CD14-positive monocyte (primary cell): Measurements from ENCODE around the gene YWHAE. TPM values are rescaled to one million over a fixed set of nuclear protein-coding genes. Genes with fewer than 3 reads are reported as not detected.

ENCODE experiments used
- DNase-seq, 3 donors: peaks; one replicate each; pipeline ENCODE4 v3.0.0-alpha.2; 2011 to 2022
- H2AFZ ChIP-seq: 2 replicates; pipeline ENCODE4 v1.6.0; 2012; ENCODE audit warnings: mild to moderate bottlenecking, low read depth, low read length, inconsistent platforms; ENCODE audit not compliant: insufficient read depth, poor library complexity, severe bottlenecking
- H3K27ac ChIP-seq, 2 donors: 1 replicate in 1 of 2; 2 replicates in 1 of 2; pipeline ENCODE4 v1.5.1; 2012 to 2013; ENCODE audit warnings: low read length in 2 of 2, control low read depth in 1 of 2, inconsistent platforms in 1 of 2, low read depth in 1 of 2, mild to moderate bottlenecking in 1 of 2
- H3K27me3 ChIP-seq, 2 donors: one replicate each; pipeline versions ENCODE4 v1.6.0 to v1.6.1; 2011 to 2013; ENCODE audit warnings: low read length in 2 of 2; ENCODE audit not compliant: control insufficient read depth in 2 of 2, insufficient read depth in 2 of 2
- H3K36me3 ChIP-seq, 2 donors: replicated peaks in 1 of 2; 1 replicate in 1 of 2; 2 replicates in 1 of 2; pipeline versions ENCODE4 v1.5.1 to v1.6.1; 2012 to 2013; ENCODE audit warnings: low read length in 2 of 2, control low read depth in 1 of 2, inconsistent platforms in 1 of 2, mild to moderate bottlenecking in 1 of 2; ENCODE audit not compliant: insufficient read depth in 2 of 2, control insufficient read depth in 1 of 2
- H3K4me1 ChIP-seq, 2 donors: 1 replicate in 1 of 2; 2 replicates in 1 of 2; pipeline versions ENCODE4 v1.5.1 to v1.6.1; 2012 to 2013; ENCODE audit warnings: low read length in 2 of 2, control low read depth in 1 of 2, inconsistent platforms in 1 of 2, mild to moderate bottlenecking in 1 of 2, moderate library complexity in 1 of 2; ENCODE audit not compliant: insufficient read depth in 2 of 2, control insufficient read depth in 1 of 2
- H3K4me2 ChIP-seq: replicated peaks from 2 replicates; pipeline ENCODE3; 2012; ENCODE audit warnings: low read length, moderate library complexity, mild to moderate bottlenecking; ENCODE audit not compliant: poor library complexity, severe bottlenecking; ENCODE audit errors: extremely low read depth
- H3K4me3 ChIP-seq, 3 experiments: fragments of 200-600 bp in 1 of 3; sonication (generic) in 1 of 3; replicated peaks in 1 of 3; 1 replicate in 2 of 3; 2 replicates in 1 of 3; pipeline ENCODE4 v1.5.1; 2011 to 2013; ENCODE audit warnings: low read length in 3 of 3, mild to moderate bottlenecking in 3 of 3, control low read depth in 2 of 3, low read depth in 2 of 3, inconsistent platforms in 1 of 3, moderate library complexity in 1 of 3
- H3K79me2 ChIP-seq: 2 replicates; pipeline ENCODE4 v1.6.0; 2012; ENCODE audit warnings: mild to moderate bottlenecking, control low read depth, inconsistent platforms, low read length, moderate library complexity; ENCODE audit not compliant: insufficient read depth
- H3K9ac ChIP-seq: 2 replicates; pipeline ENCODE4 v1.6.0; 2017; ENCODE audit warnings: low read length, mild to moderate bottlenecking; ENCODE audit not compliant: insufficient read depth, poor library complexity, severe bottlenecking
- H3K9me3 ChIP-seq, 2 donors: replicated peaks in 1 of 2; 1 replicate in 1 of 2; 2 replicates in 1 of 2; pipeline versions ENCODE4 v1.5.1 to v1.6.1; 2012 to 2013; ENCODE audit warnings: low read length in 2 of 2, control low read depth in 1 of 2; ENCODE audit not compliant: control insufficient read depth in 1 of 2, insufficient read depth in 1 of 2
- H4K20me1 ChIP-seq: 2 replicates; pipeline ENCODE4 v1.6.0; 2012; ENCODE audit warnings: mild to moderate bottlenecking, low read length, control low read depth, moderate library complexity; ENCODE audit not compliant: insufficient read depth
- H3K27ac Mint-ChIP-seq, 7 donors: one replicate each; pipeline ENCODE4 v1.8.0; 2020; ENCODE audit warnings: mild to moderate bottlenecking in 7 of 7, mixed read lengths in 7 of 7, moderate library complexity in 6 of 7, inconsistent platforms in 2 of 7
- H3K27me3 Mint-ChIP-seq, 3 donors: one replicate each; pipeline ENCODE4 v1.8.0; 2021 to 2022; ENCODE audit warnings: low read depth in 3 of 3, mild to moderate bottlenecking in 3 of 3, mixed read lengths in 3 of 3, moderate library complexity in 3 of 3, inconsistent platforms in 1 of 3
- H3K36me3 Mint-ChIP-seq, 2 donors: one replicate each; pipeline ENCODE4 v1.8.0; 2020; ENCODE audit warnings: mixed read lengths in 2 of 2, inconsistent platforms in 1 of 2, mild to moderate bottlenecking in 1 of 2
- H3K4me1 Mint-ChIP-seq: one replicate; pipeline ENCODE4 v1.8.0; 2020; ENCODE audit warnings: mild to moderate bottlenecking, mixed read lengths
- H3K4me3 Mint-ChIP-seq, 2 donors: one replicate each; pipeline ENCODE4 v1.8.0; 2020; ENCODE audit warnings: mild to moderate bottlenecking in 2 of 2, mixed read lengths in 2 of 2, moderate library complexity in 1 of 2
- H3K9me3 Mint-ChIP-seq, 7 donors: one replicate each; pipeline ENCODE4 v1.8.0; 2020 to 2022; ENCODE audit warnings: mixed read lengths in 7 of 7, mild to moderate bottlenecking in 6 of 7, moderate library complexity in 6 of 7, inconsistent platforms in 2 of 7
- WGBS: methylation state at CpG from one replicate; pipeline ENCODE4 v1.1.5; 2013; ENCODE audit warnings: missing lambda C conversion rate; ENCODE audit not compliant: insufficient coverage; 5-methylcytosine and 5-hydroxymethylcytosine counted together
- intact Hi-C, 2 donors: fragments of 100-400 bp; cut with micrococcal nuclease; formaldehyde crosslinking; loops; one replicate each; pipeline versions ENCODE4 v1.15.0 to v1.15.1; 2023
- polyA plus RNA-seq, 3 donors: library from polyadenylated mRNA; depleted of rRNA in 1 of 3; unstranded in 2 of 3; stranded (reverse) in 1 of 3; fragments of 300-500 nt in 2 of 3; fragments of >200 nt in 1 of 3; fragmentation: Illumina TruSeq in 2 of 3; gene quantifications; 1 replicate in 2 of 3; 2 replicates in 1 of 3; pipeline ENCODE4 v1.2.3, GENCODE V29; 2012 to 2021
- TF ChIP-seq, protein P1 (sequence below): fragments of 200-600 bp; IDR thresholded peaks from one replicate; pipeline ENCODE4 v1.8.0; 2022; ENCODE audit warnings: antibody characterized with exemption, mild to moderate bottlenecking

YWHAE gene
- polyA plus RNA-seq, 3 donors: 165 to 185 (median 168) TPM

DNA sequence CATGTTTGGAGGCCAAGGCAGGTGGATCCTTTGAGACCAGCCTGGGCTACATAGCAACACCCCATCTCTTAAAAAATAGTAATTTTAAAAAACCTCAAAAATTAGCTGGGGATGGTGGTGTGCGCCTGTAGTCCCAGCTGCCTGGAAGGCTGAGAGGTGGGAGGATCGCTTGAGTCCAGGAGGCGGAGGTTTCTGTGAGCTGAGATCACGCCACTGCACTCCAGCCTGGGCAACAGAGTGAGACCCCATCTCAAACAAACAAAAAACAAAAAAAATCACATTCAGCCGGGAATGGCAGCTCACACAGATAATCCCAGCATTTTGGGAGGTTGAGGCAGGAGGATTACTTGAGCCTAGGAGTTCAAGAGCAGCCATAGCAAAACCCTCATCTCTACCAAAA is 16.4 kb upstream of the YWHAE start:
- H3K4me3 Mint-ChIP-seq: no peak overlapping the region
- Histone ChIP-seq H3K4me3 (no peak overlapping the region), H3K9ac (no peak overlapping the region), H4K20me1 (peaks cover 55% of the 10 kb centered on the region), H2AFZ (no peak overlapping the region), H3K27me3 (no peaks in the 10 kb centered on the region), H3K36me3 (peaks cover 17 to 29% of the 10 kb centered on the region in 2 donors), H3K27ac (no peak overlapping the region), H3K9me3 (no peaks in the 10 kb centered on the region), H3K79me2 (peaks cover 3% of the 10 kb centered on the region), H3K4me1 (no peaks in the 10 kb centered on the region), H3K4me2 (no peak overlapping the region)
- no peak for DNase-seq
- peaks cover 16 to 42% of the 10 kb centered on the region in 2 donors for H3K36me3 Mint-ChIP-seq
- WGBS: no CpG with 5 or more reads among the region's 5 CpGs
- H3K4me1 Mint-ChIP-seq: no peaks in the 10 kb centered on the region
- no peak overlapping the region for H3K27ac Mint-ChIP-seq
- intact Hi-C loops: no loop called here
- peaks cover 1 to 2% (median 1%) of the 10 kb centered on the region in 3 donors for H3K27me3 Mint-ChIP-seq
- TF ChIP-seq, protein P1, sequence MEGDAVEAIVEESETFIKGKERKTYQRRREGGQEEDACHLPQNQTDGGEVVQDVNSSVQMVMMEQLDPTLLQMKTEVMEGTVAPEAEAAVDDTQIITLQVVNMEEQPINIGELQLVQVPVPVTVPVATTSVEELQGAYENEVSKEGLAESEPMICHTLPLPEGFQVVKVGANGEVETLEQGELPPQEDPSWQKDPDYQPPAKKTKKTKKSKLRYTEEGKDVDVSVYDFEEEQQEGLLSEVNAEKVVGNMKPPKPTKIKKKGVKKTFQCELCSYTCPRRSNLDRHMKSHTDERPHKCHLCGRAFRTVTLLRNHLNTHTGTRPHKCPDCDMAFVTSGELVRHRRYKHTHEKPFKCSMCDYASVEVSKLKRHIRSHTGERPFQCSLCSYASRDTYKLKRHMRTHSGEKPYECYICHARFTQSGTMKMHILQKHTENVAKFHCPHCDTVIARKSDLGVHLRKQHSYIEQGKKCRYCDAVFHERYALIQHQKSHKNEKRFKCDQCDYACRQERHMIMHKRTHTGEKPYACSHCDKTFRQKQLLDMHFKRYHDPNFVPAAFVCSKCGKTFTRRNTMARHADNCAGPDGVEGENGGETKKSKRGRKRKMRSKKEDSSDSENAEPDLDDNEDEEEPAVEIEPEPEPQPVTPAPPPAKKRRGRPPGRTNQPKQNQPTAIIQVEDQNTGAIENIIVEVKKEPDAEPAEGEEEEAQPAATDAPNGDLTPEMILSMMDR: no peak
- peaks cover 0 to 9% (median 0%) of the 10 kb centered on the region in 7 donors for H3K9me3 Mint-ChIP-seq

DNA sequence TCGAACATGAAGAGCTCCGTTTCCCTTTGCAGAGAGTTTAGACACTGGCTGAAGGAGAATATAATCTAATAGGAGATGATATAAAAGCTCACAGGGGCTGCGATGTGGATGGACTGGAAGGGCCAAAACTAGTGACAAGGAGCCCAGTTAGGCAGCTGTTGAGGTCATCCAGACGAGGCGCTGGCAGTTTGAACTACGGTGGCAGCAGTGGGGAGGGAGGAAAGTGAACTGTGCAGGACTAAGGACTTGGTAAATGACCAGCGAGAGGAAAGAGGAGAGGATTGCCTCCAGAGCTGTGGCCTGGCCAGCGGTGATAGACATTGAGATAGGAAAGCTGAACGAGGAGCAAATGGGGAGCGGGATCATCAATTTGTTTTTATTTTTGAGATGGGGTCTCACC is 14.6 kb upstream of the YWHAE start:
- H3K27ac Mint-ChIP-seq: no peak overlapping the region

More for the DNA sequence above, 14.6 kb upstream of the YWHAE start:
- Histone ChIP-seq H3K36me3 (peaks cover 4 to 12% of the 10 kb centered on the region in 2 donors), H3K9ac (no peak overlapping the region), H3K27me3 (no peaks in the 10 kb centered on the region), H3K79me2 (no peaks in the 10 kb centered on the region), H2AFZ (no peak overlapping the region), H3K4me2 (no peak overlapping the region), H3K9me3 (no peaks in the 10 kb centered on the region), H4K20me1 (peaks cover 38% of the 10 kb centered on the region), H3K4me3 (no peak overlapping the region), H3K4me1 (no peaks in the 10 kb centered on the region), H3K27ac (no peak overlapping the region)
- WGBS: 92% methylated on average over 10 of the region's 10 CpGs
- intact Hi-C loops: no loop called here
- H3K27me3 Mint-ChIP-seq: peaks cover 2 to 3% (median 3%) of the 10 kb centered on the region in 3 donors
- H3K9me3 Mint-ChIP-seq: peaks cover 0 to 9% (median 0%) of the 10 kb centered on the region in 7 donors
- TF ChIP-seq, protein P1: no peak
- no peak overlapping the region for H3K4me3 Mint-ChIP-seq
- no peak for DNase-seq
- peaks cover 5 to 28% of the 10 kb centered on the region in 2 donors for H3K36me3 Mint-ChIP-seq
- no peaks in the 10 kb centered on the region for H3K4me1 Mint-ChIP-seq
